CD14-positive monocyte (primary cell): ENCODE measurements around the gene NR3C1. TPM values are rescaled to one million over a fixed set of nuclear protein-coding genes. Genes with fewer than 3 reads are reported as not detected.

ENCODE experiments used
- DNase-seq, 3 donors: peaks; one replicate each; pipeline ENCODE4 v3.0.0-alpha.2; 2011 to 2022
- H2AFZ ChIP-seq: 2 replicates; pipeline ENCODE4 v1.6.0; 2012; ENCODE audit warnings: mild to moderate bottlenecking, low read depth, low read length, inconsistent platforms; ENCODE audit not compliant: insufficient read depth, poor library complexity, severe bottlenecking
- H3K27ac ChIP-seq, 2 donors: 1 replicate in 1 of 2; 2 replicates in 1 of 2; pipeline ENCODE4 v1.5.1; 2012 to 2013; ENCODE audit warnings: low read length in 2 of 2, control low read depth in 1 of 2, inconsistent platforms in 1 of 2, low read depth in 1 of 2, mild to moderate bottlenecking in 1 of 2
- H3K27me3 ChIP-seq, 2 donors: one replicate each; pipeline versions ENCODE4 v1.6.0 to v1.6.1; 2011 to 2013; ENCODE audit warnings: low read length in 2 of 2; ENCODE audit not compliant: control insufficient read depth in 2 of 2, insufficient read depth in 2 of 2
- H3K36me3 ChIP-seq, 2 donors: replicated peaks in 1 of 2; 1 replicate in 1 of 2; 2 replicates in 1 of 2; pipeline versions ENCODE4 v1.5.1 to v1.6.1; 2012 to 2013; ENCODE audit warnings: low read length in 2 of 2, control low read depth in 1 of 2, inconsistent platforms in 1 of 2, mild to moderate bottlenecking in 1 of 2; ENCODE audit not compliant: insufficient read depth in 2 of 2, control insufficient read depth in 1 of 2
- H3K4me1 ChIP-seq, 2 donors: 1 replicate in 1 of 2; 2 replicates in 1 of 2; pipeline versions ENCODE4 v1.5.1 to v1.6.1; 2012 to 2013; ENCODE audit warnings: low read length in 2 of 2, control low read depth in 1 of 2, inconsistent platforms in 1 of 2, mild to moderate bottlenecking in 1 of 2, moderate library complexity in 1 of 2; ENCODE audit not compliant: insufficient read depth in 2 of 2, control insufficient read depth in 1 of 2
- H3K4me2 ChIP-seq: replicated peaks from 2 replicates; pipeline ENCODE3; 2012; ENCODE audit warnings: low read length, moderate library complexity, mild to moderate bottlenecking; ENCODE audit not compliant: poor library complexity, severe bottlenecking; ENCODE audit errors: extremely low read depth
- H3K4me3 ChIP-seq, 3 experiments: fragments of 200-600 bp in 1 of 3; sonication (generic) in 1 of 3; replicated peaks in 1 of 3; 1 replicate in 2 of 3; 2 replicates in 1 of 3; pipeline ENCODE4 v1.5.1; 2011 to 2013; ENCODE audit warnings: low read length in 3 of 3, mild to moderate bottlenecking in 3 of 3, control low read depth in 2 of 3, low read depth in 2 of 3, inconsistent platforms in 1 of 3, moderate library complexity in 1 of 3
- H3K79me2 ChIP-seq: 2 replicates; pipeline ENCODE4 v1.6.0; 2012; ENCODE audit warnings: mild to moderate bottlenecking, control low read depth, inconsistent platforms, low read length, moderate library complexity; ENCODE audit not compliant: insufficient read depth
- H3K9ac ChIP-seq: 2 replicates; pipeline ENCODE4 v1.6.0; 2017; ENCODE audit warnings: low read length, mild to moderate bottlenecking; ENCODE audit not compliant: insufficient read depth, poor library complexity, severe bottlenecking
- H3K9me3 ChIP-seq, 2 donors: replicated peaks in 1 of 2; 1 replicate in 1 of 2; 2 replicates in 1 of 2; pipeline versions ENCODE4 v1.5.1 to v1.6.1; 2012 to 2013; ENCODE audit warnings: low read length in 2 of 2, control low read depth in 1 of 2; ENCODE audit not compliant: control insufficient read depth in 1 of 2, insufficient read depth in 1 of 2
- H4K20me1 ChIP-seq: 2 replicates; pipeline ENCODE4 v1.6.0; 2012; ENCODE audit warnings: mild to moderate bottlenecking, low read length, control low read depth, moderate library complexity; ENCODE audit not compliant: insufficient read depth
- H3K27ac Mint-ChIP-seq, 7 donors: one replicate each; pipeline ENCODE4 v1.8.0; 2020; ENCODE audit warnings: mild to moderate bottlenecking in 7 of 7, mixed read lengths in 7 of 7, moderate library complexity in 6 of 7, inconsistent platforms in 2 of 7
- H3K27me3 Mint-ChIP-seq, 3 donors: one replicate each; pipeline ENCODE4 v1.8.0; 2021 to 2022; ENCODE audit warnings: low read depth in 3 of 3, mild to moderate bottlenecking in 3 of 3, mixed read lengths in 3 of 3, moderate library complexity in 3 of 3, inconsistent platforms in 1 of 3
- H3K36me3 Mint-ChIP-seq, 2 donors: one replicate each; pipeline ENCODE4 v1.8.0; 2020; ENCODE audit warnings: mixed read lengths in 2 of 2, inconsistent platforms in 1 of 2, mild to moderate bottlenecking in 1 of 2
- H3K4me1 Mint-ChIP-seq: one replicate; pipeline ENCODE4 v1.8.0; 2020; ENCODE audit warnings: mild to moderate bottlenecking, mixed read lengths
- H3K4me3 Mint-ChIP-seq, 2 donors: one replicate each; pipeline ENCODE4 v1.8.0; 2020; ENCODE audit warnings: mild to moderate bottlenecking in 2 of 2, mixed read lengths in 2 of 2, moderate library complexity in 1 of 2
- H3K9me3 Mint-ChIP-seq, 7 donors: one replicate each; pipeline ENCODE4 v1.8.0; 2020 to 2022; ENCODE audit warnings: mixed read lengths in 7 of 7, mild to moderate bottlenecking in 6 of 7, moderate library complexity in 6 of 7, inconsistent platforms in 2 of 7
- CTCF ChIP-seq: fragments of 200-600 bp; IDR thresholded peaks from one replicate; pipeline ENCODE4 v1.8.0; 2022; ENCODE audit warnings: antibody characterized with exemption, mild to moderate bottlenecking
- WGBS: methylation state at CpG from one replicate; pipeline ENCODE4 v1.1.5; 2013; ENCODE audit warnings: missing lambda C conversion rate; ENCODE audit not compliant: insufficient coverage; 5-methylcytosine and 5-hydroxymethylcytosine counted together
- intact Hi-C, 2 donors: fragments of 100-400 bp; cut with micrococcal nuclease; formaldehyde crosslinking; loops; one replicate each; pipeline versions ENCODE4 v1.15.0 to v1.15.1; 2023
- polyA plus RNA-seq, 3 donors: library from polyadenylated mRNA; depleted of rRNA in 1 of 3; unstranded in 2 of 3; stranded (reverse) in 1 of 3; fragments of 300-500 nt in 2 of 3; fragments of >200 nt in 1 of 3; fragmentation: Illumina TruSeq in 2 of 3; gene quantifications; 1 replicate in 2 of 3; 2 replicates in 1 of 3; pipeline ENCODE4 v1.2.3, GENCODE V29; 2012 to 2021

Gene NR3C1
- polyA plus RNA-seq, 3 donors = 25.4 to 82.8 (median 75.1) TPM

GRCh38 chr5:143448518-143448917 lies 45.0 kb upstream of the NR3C1 start:
- H3K27ac ChIP-seq = no peak overlapping the region
- Mint-ChIP-seq H3K9me3 (peaks cover 0 to 5% (median 2%) of the 10 kb centered on the region in 7 donors), H3K36me3 (no peaks in the 10 kb centered on the region), H3K4me1 (peaks cover 19% of the 10 kb centered on the region), H3K27me3 (peaks cover 0 to 2% (median 0%) of the 10 kb centered on the region in 3 donors), H3K4me3 (no peak overlapping the region), H3K27ac (no peak overlapping the region)
- H3K4me1 ChIP-seq = peaks cover 9% of the 10 kb centered on the region in 2 donors
- no peaks in the 10 kb centered on the region for H3K79me2 ChIP-seq
- H3K36me3 ChIP-seq = no peaks in the 10 kb centered on the region
- no peaks in the 10 kb centered on the region for H3K9me3 ChIP-seq
- intact Hi-C loops = no loop called here
- H2AFZ ChIP-seq = no peak overlapping the region
- H3K9ac ChIP-seq = no peak overlapping the region
- DNase-seq = no peak
- no peaks in the 10 kb centered on the region for H4K20me1 ChIP-seq
- no peak for TF ChIP-seq CTCF
- no peaks in the 10 kb centered on the region for H3K27me3 ChIP-seq
- H3K4me3 ChIP-seq = no peak overlapping the region
- no peak overlapping the region for H3K4me2 ChIP-seq

- no peak overlapping the region for H3K27ac ChIP-seq
- Mint-ChIP-seq H3K4me1 (peaks cover 19% of the 10 kb centered on the region), H3K27ac (no peak overlapping the region), H3K36me3 (no peaks in the 10 kb centered on the region), H3K9me3 (peaks cover 0 to 4% (median 0%) of the 10 kb centered on the region in 7 donors), H3K4me3 (no peak overlapping the region), H3K27me3 (peaks cover 0 to 2% (median 0%) of the 10 kb centered on the region in 3 donors)
- H3K79me2 ChIP-seq = no peaks in the 10 kb centered on the region
- no CpG with 5 or more reads among the region's 1 CpG for WGBS
- H3K9ac ChIP-seq = no peak overlapping the region
- DNase-seq = no peak
- no peak overlapping the region for H2AFZ ChIP-seq
- H3K4me2 ChIP-seq = no peak overlapping the region
- H3K9me3 ChIP-seq = no peaks in the 10 kb centered on the region
- no peak overlapping the region for H3K4me3 ChIP-seq
- H3K27me3 ChIP-seq = no peaks in the 10 kb centered on the region
- H3K36me3 ChIP-seq = no peaks in the 10 kb centered on the region
- no peaks in the 10 kb centered on the region for H4K20me1 ChIP-seq
- no peak for TF ChIP-seq CTCF
- intact Hi-C loops = no loop called here
- H3K4me1 ChIP-seq = peaks cover 10 to 11% of the 10 kb centered on the region in 2 donors
Measured at GRCh38 chr5:143447983-143448382, 44.5 kb upstream of the NR3C1 start.
